Tibial nerve (tissue), 4 donors: Measurements from ENCODE around the gene ATP2C2.

Source experiments
- CTCF ChIP-seq, 5 experiments: fragments of 200-600 bp in 3 of 5; fragments of 450-650 bp in 2 of 5; sonication (generic) in 3 of 5; IDR thresholded peaks; one replicate each; pipeline ENCODE4 v1.5.1; 2016 to 2019; ENCODE audit warnings: antibody characterized with exemption in 5 of 5, mild to moderate bottlenecking in 3 of 5, moderate library complexity in 2 of 5
- EP300 ChIP-seq, 2 donors: sonication (generic); formaldehyde crosslinking; IDR thresholded peaks; one replicate each; pipeline ENCODE4 v1.6.1; 2017; ENCODE audit warnings: antibody characterized with exemption in 2 of 2, mild to moderate bottlenecking in 1 of 2
- POLR2A ChIP-seq, 2 donors: fragments of 450-650 bp; IDR thresholded peaks; one replicate each; pipeline ENCODE4 v1.6.1; 2017; ENCODE audit warnings: antibody characterized with exemption in 2 of 2, mild to moderate bottlenecking in 2 of 2, moderate library complexity in 2 of 2

DNA sequence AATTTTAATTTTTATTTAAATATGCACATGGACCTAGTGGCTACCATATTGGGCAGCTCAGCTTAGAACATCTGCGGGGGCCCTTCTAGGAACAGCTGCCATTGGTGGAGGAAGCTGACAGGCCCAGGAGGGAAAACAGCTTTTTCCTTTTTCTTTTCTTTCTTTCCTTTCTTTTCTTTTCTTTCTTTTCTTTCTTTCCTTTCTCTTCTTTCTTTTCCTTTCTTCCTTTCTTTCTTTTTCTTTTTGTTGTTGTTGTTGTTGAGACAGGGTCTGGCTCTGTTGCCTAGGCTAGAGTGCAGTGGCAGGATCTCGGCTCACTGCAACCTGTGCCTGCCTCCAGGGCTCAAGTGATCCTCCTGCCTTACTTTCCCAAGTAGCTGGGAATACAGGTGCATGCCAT is 43.4 kb downstream of the ATP2C2 start:
- no peak for TF ChIP-seq CTCF (IDR thresholded peaks at IDR 0.05)
- TF ChIP-seq POLR2A (IDR thresholded peaks at IDR 0.05): no peak
- no peak for TF ChIP-seq EP300 (IDR thresholded peaks at IDR 0.05)
